ENCODE measurements around the gene JCHAIN. TPM values are rescaled to one million over a fixed set of nuclear protein-coding genes. Genes with fewer than 3 reads are reported as not detected.
"Not testable (repeated sequence)": the region's sequence is repeated elsewhere in the genome, so short reads cannot be mapped to it uniquely, and the experiment has no call there.

Gene JCHAIN
- total RNA-seq, 2 experiments from 2014 or later, result not detected

GRCh38 chr4:70691661-70692060, 25.4 kb upstream of the JCHAIN start:
- Mint-ChIP-seq H3K36me3 (ENCODE audit: low read depth) (peaks cover 37% of the 10 kb centered on the region), H3K4me3 (peak overlapping the region; percentile 97), H3K27ac (peak overlapping the region; percentile 11), H3K27me3 (no peaks in the 10 kb centered on the region), H3K9me3 (no peaks in the 10 kb centered on the region), H3K4me1 (ENCODE audit: low read depth) (peaks cover 29% of the 10 kb centered on the region)
- TF ChIP-seq CTCF (IDR thresholded peaks at IDR 0.05), result no peak
- no peak for ATAC-seq
- no peak for DNase-seq
- intact Hi-C loops (cut with micrococcal nuclease), result no loop called here
- ChIA-PET CTCF (interaction anchor here (1.6 to 7.8 kb wide), 2 partner anchors 12 to 39 kb away, joined by 5 to 79 read pairs; no protein-coding TSS in a partner anchor), POLR2A (interaction anchor here (0.6 to 1.0 kb wide), 3 partner anchors 9 to 384 kb away, joined by 3 read pairs; no protein-coding TSS in a partner anchor)

GRCh38 chr4:70688795-70689231, 22.5 kb upstream of the JCHAIN start:
- CTCF ChIA-PET, result interaction anchor here (0.8 to 7.8 kb wide), 7 partner anchors 10 to 322 kb away, joined by 3 to 79 read pairs (median 6); partner anchors contain the start of gene GRSF1
- ATAC-seq, result peak; percentile 2
- Mint-ChIP-seq H3K4me3 (peak overlapping the region; percentile 97), H3K36me3 (ENCODE audit: low read depth) (peaks cover 37% of the 10 kb centered on the region), H3K27me3 (no peaks in the 10 kb centered on the region), H3K4me1 (ENCODE audit: low read depth) (peaks cover 33% of the 10 kb centered on the region), H3K9me3 (no peaks in the 10 kb centered on the region), H3K27ac (peak overlapping the region; percentile 94)
- POLR2A ChIA-PET, result interaction anchor here (0.6 to 3.7 kb wide), 13 partner anchors 8 to 321 kb away, joined by 3 to 40 read pairs (median 3); partner anchors contain the start of genes DCK and GRSF1
- DNase-seq, result no peak
- intact Hi-C loops (cut with micrococcal nuclease), result loop anchor here (2.0 to 5.0 kb wide), 3 partner anchors 16 to 148 kb away; partner anchors contain the start of gene GRSF1
- no peak for TF ChIP-seq CTCF (IDR thresholded peaks at IDR 0.05)

- peak within 1 kb of the TSS; percentile 94 for H3K27ac Mint-ChIP-seq
These were observed 21.8 kb upstream of the JCHAIN start, which contains the start of gene UTP3 for GRCh38 chr4:70687821-70688794. Gene UTP3 (plus strand): TSS chr4:70688532. CDS start chr4:70688678, 146 bp downstream.

GRCh38 chr4:70687392-70687791, 21.1 kb upstream of the JCHAIN start:
- Mint-ChIP-seq H3K36me3 (ENCODE audit: low read depth) (peaks cover 33% of the 10 kb centered on the region), H3K4me1 (ENCODE audit: low read depth) (peaks cover 27% of the 10 kb centered on the region), H3K9me3 (peaks cover under 1% of the 10 kb centered on the region), H3K27me3 (no peaks in the 10 kb centered on the region), H3K27ac (peak overlapping the region; percentile 94), H3K4me3 (peak overlapping the region; percentile 97)
- ChIA-PET CTCF (interaction anchor here (0.6 to 7.8 kb wide), 6 partner anchors 9 to 87 kb away, joined by 3 to 79 read pairs (median 4); no protein-coding TSS in a partner anchor), POLR2A (interaction anchor here (0.6 to 3.7 kb wide), 2 partner anchors 18 to 70 kb away, joined by 3 to 40 read pairs; no protein-coding TSS in a partner anchor)
- TF ChIP-seq CTCF (IDR thresholded peaks at IDR 0.05), result no peak
- ATAC-seq (no peak), DNase-seq (peak; percentile 52)
- intact Hi-C loops (cut with micrococcal nuclease), result loop anchor here (5.0 kb wide), 2 partner anchors 35 to 150 kb away; partner anchors contain the start of gene GRSF1

More at GRCh38 chr4:70687821-70688794, 21.8 kb upstream of the JCHAIN start, which contains the start of gene UTP3:
- Mint-ChIP-seq H3K9me3 (no peaks in the 10 kb centered on the region), H3K4me1 (ENCODE audit: low read depth) (peaks cover 29% of the 10 kb centered on the region), H3K27me3 (no peaks in the 10 kb centered on the region), H3K4me3 (peak within 1 kb of the TSS; percentile 97), H3K36me3 (ENCODE audit: low read depth) (peaks cover 33% of the 10 kb centered on the region)
- CTCF ChIA-PET, result interaction anchor here (0.9 to 7.8 kb wide), 9 partner anchors 10 to 322 kb away, joined by 3 to 79 read pairs (median 6); partner anchors contain the start of gene GRSF1
- peak; percentile 97 for TF ChIP-seq CTCF (IDR thresholded peaks at IDR 0.05)
- peak; percentile 95 for DNase-seq
- peak; percentile 92 for ATAC-seq
- POLR2A ChIA-PET, result interaction anchor here (0.7 to 3.7 kb wide), 8 partner anchors 9 to 305 kb away, joined by 3 to 40 read pairs (median 4); partner anchors contain the start of genes DCK and GRSF1
- intact Hi-C loops (cut with micrococcal nuclease), result loop anchor here (2.0 to 5.0 kb wide), 3 partner anchors 17 to 149 kb away; partner anchors contain the start of gene GRSF1

- DNase-seq; ATAC-seq; H3K27me3 Mint-ChIP-seq; H3K36me3 Mint-ChIP-seq (ENCODE audit: low read depth); POLR2A ChIA-PET; H3K4me3 Mint-ChIP-seq; H3K27ac Mint-ChIP-seq; H3K9me3 Mint-ChIP-seq; intact Hi-C loops (cut with micrococcal nuclease): not testable (repeated sequence)
- H3K4me1 Mint-ChIP-seq (ENCODE audit: low read depth), result peaks cover 17% of the 10 kb centered on the region
- CTCF ChIA-PET, result interaction anchor here (0.6 to 2.7 kb wide), 2 partner anchors 23 to 30 kb away, joined by 3 to 10 read pairs; no protein-coding TSS in a partner anchor
These were observed 15.8 kb upstream of the JCHAIN start for GRCh38 chr4:70682142-70682541.
